HG03039 (cell line): Measurements from ENCODE around the gene SOX1.

Experiments
- ATAC-seq: cut with Tn5 transposase; IDR thresholded peaks from one replicate; pipeline ENCODE4 v1.9.1; 2021; ENCODE audit warnings: mild to moderate bottlenecking, moderate library complexity; ENCODE audit not compliant: unreplicated experiment

SOX1 gene

DNA sequence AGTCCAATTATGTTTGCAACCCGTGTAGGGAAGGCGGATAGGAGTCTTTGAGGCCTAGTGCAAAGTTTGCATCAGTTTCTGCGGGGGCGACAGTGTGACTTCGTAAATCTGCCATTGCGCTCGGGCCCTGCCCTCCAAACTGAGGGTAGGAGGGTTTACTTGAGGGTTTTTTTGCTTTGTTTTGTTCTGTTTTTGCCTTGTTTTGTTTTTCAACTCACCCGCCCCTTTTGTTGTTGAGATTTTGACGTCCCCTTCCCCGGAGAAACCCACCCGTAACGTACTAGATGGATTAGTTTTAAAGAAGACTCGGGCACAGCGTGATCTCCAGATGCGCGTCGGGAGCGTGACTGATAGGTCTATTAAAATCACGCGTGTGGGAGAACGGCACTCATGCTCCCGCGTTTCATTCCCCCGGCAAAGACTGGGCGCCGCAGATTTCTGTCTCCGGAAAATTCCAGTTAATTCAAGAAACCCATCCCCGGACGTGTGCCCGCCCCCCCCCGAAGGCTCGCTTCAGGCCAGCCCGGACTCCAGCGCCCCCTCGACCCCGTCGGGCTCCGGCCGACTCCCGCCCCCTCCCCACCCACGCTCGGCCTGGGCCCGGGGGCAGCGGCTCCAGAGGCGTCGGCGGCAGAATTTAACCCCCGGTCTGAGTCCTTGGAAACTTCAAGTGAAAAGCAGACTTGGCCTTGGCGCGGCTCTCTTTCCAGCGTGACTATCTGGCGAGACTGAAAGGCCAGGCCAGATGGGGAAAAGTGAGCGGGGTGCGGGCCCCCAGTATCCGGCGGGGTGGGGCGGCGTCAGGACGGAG is 5.0 kb downstream of the SOX1 start:
- ATAC-seq, result no peak

GRCh38 chr13:112072534-112073244 is 5.7 kb downstream of the SOX1 start:
- no peak for ATAC-seq

GRCh38 chr13:112073245-112074138 is 6.5 kb downstream of the SOX1 start:
- ATAC-seq, result no peak

GRCh38 chr13:112074139-112074865 is 7.4 kb downstream of the SOX1 start:
- no peak for ATAC-seq

DNA sequence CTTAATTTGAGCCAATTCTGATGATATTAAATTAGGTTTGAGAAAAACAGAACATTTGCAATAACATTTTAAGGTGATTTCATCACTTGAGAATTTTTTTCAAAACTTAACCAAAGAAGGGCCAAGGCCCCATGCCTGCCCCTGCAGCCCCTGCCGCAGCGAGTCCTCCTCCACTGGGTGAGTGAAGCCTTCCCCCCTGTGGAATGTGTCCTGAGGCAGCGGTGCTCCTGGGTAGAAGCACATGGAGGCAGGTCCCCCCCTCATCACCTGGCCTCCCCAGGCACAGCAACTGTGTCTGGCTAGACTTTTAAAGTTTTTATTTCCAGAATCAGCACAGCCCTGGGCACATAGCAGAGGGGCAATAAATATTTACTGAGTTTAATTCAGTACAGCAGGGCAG is 10.8 kb downstream of the SOX1 start:
- ATAC-seq, result no peak

DNA sequence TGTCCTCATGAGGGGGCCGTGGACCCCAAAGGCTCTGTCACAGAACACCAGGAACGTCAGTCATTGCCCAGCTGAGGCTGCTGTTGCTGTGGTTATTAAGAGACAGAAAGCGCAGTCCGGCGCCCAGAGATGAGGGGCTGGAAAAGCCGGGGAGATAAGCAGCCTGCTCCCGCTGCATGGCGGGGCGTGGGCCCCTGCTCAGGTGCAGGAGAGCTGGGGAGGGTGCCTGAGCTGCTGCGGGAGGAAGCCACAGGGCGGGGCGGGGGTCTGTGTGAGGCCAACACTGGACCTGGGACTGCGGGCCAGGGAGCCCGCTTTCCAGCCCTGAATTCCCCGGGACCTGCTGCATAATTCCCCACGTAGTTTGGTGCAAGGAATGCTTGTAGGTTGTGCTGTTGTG is 11.3 kb downstream of the SOX1 start:
- no peak for ATAC-seq

GRCh38 chr13:112078879-112079531 is 12.1 kb downstream of the SOX1 start:
- ATAC-seq, result no peak

DNA sequence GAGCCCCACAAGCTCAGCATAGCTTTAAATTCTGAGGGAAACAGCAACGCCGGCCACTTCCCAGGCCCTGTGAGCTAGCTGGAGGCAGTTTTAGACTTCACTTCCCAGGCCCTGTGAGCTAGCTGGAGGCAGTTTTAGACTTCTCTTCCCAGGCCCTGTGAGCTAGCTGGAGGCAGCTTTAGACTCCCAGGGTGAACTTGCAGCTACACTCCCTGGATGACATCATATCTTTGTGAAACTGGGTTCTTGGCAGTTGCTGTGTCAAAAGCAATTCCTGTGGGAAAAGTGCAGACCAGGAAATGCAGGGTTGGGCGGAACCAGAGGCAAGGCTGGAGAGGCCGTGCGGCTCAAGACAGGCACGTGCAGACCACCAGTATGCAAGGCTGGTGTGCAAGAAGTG is 12.7 kb downstream of the SOX1 start:
- ATAC-seq, result no peak

DNA sequence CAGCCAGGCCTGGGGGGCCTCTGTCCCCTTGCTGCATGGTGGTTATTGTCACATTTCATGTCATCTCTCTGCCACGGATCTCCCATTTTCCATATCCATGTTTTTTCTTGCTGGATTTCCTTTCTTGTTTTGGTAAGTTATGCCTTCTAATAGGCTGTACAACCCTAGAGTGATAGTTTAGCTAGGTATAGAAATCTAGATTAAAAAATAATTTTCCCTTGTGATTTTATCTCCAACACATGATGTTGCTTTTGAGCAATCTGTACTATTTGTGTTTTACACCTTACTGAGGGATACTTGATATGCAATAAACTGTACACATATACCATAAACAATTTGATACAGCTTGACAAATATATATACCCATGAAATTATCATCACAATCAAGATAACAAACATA is 17.0 kb downstream of the SOX1 start:
- no peak for ATAC-seq

DNA sequence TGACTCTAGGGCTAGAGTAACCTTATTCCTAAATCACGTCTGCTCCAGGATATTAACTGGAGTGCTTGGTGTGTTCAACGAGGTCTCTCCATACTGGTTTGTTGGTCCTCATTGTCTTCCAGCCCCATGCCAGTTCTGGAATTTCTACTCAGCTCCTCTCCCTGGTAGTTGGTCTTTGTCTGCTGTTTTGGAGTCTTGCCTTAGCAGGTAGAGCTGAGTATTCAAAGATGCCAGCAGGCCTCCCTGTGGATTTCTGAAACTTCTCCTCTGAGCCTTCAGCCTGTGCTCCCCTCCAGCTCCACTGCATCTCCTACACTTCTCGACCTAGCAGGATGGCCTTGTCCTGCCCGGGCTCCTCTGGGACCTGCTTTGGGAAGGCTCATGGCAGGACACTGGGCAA is 25.5 kb downstream of the SOX1 start:
- ATAC-seq, result no peak

DNA sequence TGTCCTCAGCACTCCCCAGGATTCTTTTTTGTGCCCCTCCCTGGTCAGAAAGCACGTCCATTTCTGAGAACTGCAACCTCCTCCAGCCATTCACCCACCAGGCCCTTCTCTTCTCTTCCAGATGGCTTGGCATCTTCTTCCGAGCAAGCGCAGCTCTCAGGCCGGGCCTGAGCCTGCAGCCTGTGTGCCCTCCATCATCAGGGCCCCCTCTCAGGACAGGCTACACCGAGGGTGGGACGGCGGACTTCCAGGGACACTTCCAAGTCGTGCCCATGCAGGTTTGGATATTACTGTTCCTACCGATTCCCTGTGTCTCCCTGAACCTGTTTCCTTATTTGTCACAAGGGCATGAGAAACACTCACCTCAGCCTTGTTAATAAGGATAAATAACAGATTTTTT is 28.4 kb downstream of the SOX1 start:
- ATAC-seq, result no peak

GRCh38 chr13:112096959-112097358 is 30.0 kb downstream of the SOX1 start:
- ATAC-seq, result no peak

GRCh38 chr13:112097770-112098169 is 30.8 kb downstream of the SOX1 start:
- no peak for ATAC-seq

DNA sequence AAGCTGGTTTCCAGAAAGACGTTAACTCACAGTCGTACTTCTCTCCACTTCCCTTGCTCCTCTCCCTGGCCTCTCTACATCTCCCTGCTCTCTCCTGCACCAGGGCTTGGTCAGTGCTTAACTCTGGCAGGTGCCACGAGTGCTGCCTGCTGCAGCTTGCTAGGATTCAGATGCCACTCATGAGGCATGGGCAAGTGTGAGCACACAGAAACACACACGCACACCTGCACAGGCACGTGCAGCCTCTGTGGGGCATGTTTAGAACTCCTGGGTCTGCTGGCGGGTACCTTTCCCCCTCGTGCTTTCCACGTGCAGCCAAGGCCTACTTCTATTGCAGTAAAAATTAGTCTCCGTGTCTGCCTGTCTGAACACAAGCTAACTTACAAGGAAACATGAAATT is 31.8 kb downstream of the SOX1 start:
- ATAC-seq, result no peak

- no peak for ATAC-seq
Measured at GRCh38 chr13:112101360-112101930, 34.5 kb downstream of the SOX1 start.

DNA sequence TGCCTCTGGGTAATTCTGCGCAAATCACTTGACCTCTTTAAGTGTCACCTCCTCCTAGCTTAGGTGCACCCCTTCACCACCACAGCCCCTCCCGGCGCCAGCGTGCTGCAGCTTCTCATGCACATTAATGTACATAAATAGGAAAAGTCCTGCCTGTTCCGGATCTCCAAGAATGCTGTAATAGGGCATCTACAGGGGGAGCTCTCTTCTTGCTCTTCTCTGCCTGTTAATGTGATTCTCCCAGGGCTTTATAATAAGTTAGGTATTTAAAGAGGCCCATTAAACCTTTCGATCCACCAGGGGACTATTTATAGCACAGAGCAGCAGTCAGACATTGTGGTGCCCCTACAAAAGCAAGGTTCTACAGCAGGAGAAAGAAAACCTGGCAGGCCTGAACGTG is 35.3 kb downstream of the SOX1 start:
- no peak for ATAC-seq

- ATAC-seq, result no peak
Measured at GRCh38 chr13:112103260-112103838, 36.4 kb downstream of the SOX1 start.

GRCh38 chr13:112103961-112104880 is 37.3 kb downstream of the SOX1 start:
- ATAC-seq, result no peak

- no peak for ATAC-seq
Measured at GRCh38 chr13:112104881-112105234, 37.9 kb downstream of the SOX1 start.
